ENCODE results near the gene AHI1.

Gene AHI1

DNA sequence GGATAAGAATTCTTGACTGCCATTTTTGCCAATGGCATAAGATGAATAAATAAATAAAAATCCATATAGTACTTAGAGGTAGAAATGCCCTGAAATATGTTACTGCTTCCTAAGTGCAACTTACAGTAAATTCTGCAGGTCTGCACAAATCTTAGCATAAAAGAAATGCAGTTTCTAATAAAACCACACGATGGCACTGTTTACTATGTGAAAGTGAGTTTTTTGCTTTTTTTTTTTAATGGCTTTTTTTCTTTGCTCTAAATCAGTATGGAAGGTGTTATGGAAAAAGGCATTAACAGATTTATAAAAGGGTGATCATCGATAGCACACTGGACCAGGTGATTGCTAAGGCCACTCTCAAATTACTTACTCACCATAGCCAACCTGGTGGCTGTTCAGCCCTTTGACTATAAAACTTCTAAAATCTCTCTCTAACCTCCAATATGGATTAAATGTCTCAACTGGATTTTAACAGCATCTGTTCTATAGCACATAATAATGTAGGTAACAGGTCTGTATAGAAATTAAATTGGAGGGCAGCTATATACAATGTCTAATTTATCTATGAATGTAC is 45.8 kb downstream of the AHI1 start:
- DNase-seq (ENCODE audit: low read depth in 3 of 3), result no peak

DNA sequence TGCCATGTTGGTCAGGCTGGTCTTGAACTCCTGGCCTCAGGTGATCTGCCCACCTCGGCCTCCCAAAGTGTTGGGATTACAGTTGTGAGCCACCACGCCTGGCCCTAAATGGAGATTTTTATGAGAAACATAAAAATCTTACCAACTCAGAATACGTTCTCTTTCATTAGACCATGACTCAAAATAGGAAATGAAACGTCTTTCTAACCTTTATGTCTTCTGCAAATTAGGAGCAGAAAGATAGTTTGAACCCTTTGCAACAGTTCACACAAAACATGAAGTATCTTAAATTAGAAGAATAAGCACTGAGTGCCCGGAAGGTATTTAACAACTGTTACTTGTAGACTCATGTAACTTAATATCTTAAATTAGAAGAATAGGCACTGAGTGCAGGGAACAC is 48.3 kb downstream of the AHI1 start:
- no peak for DNase-seq (ENCODE audit: low read depth in 3 of 3)

DNA sequence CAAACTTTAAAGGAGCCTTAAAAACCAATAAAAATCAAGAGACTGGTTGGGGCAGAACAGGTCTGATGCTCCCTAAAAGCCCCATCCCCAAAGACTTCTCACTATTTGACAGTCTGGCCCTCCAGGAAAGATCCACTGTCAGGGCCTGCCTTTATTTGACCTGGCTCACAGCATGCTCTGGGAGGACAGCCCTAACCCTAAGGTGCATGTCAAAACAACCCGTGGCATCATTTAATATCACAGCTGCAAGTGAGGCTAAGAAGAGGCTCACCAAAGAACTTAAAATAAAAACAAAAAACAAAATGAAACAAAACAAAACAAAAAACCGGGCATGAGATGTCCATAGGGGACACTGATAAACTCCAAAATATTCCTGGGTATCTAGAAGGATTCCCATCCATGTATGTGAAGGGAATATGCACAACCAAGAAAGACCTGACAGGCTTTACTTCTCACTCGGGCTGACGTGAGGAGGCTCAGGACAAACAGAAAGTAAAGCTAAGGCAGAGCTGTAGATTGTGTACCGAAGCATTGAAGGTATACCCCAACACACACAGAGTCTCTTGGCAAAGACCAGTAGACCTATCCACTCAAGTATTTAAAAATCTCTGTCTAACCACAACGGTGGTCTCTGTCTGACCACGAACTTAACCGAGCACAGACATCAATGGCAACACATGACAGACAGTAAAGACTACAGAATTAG is 57.3 kb downstream of the AHI1 start:
- no peak for DNase-seq (ENCODE audit: low read depth in 3 of 3)

DNA sequence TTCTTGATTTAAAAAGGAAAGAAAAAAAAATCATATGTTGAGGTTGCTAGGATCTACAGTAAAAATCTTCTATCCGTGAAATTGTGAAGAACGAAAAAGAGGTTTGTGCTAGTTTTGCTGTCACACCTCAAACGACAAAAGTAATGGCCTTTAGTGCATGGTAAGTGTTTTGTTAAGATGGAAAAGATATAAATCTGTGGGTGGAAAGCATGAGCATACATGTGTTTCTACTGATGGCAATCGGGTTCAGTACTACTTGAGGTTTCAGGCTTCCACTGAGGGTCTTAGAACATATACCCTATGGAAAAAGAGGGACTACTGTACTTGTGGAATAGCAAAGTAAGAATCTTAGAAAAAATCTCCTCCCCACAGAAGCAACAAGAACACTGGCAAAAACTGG is 58.0 kb downstream of the AHI1 start:
- no peak for DNase-seq (ENCODE audit: low read depth in 3 of 3)

DNA sequence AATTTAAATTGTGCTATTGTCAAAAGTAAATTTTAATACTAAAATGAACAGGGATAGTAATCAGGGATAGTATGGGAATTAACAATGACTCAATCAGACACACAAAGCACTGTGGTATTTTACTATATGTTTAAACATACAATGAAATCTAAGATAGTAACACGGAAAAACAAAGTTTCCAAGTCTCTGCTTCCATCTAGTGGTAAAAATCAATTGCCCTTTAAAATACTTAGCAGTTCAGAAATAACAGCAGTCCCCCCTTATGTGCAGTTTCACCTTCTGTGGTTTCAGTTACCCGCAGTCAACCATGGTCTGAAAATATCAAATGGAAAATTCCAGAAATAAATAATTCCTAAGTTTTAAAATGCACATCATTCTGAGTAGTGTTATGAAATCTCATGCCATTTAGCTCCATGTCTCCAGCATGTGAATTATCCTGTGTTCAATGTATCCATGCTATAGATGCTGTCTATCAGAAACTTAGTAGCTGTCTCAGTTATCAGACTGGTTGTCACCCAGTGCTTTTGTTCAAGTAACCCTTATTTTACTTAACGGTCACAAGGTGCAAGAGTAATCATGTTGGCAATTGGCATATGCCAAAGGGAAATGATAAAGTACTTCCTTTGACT is 58.5 kb downstream of the AHI1 start:
- no peak for DNase-seq (ENCODE audit: low read depth in 3 of 3)

DNA sequence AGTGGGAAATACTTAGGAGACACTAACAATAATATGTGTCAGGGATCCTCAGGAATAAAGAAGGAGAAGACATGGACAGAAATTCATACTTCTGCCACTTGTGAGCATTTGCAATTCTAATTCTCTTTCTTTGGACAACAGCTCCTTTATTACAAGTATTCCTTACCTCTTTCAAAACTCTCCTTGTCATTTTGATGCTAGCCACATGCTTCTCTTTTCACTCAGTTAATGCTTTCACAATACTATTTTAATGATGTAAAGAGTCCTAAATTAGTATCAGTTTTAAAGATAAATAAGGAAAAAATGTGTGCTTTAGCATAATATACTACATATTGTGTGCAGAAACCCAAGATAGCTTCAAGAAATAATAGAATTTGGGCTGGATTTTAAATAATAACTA is 62.5 kb downstream of the AHI1 start:
- DNase-seq (ENCODE audit: low read depth in 3 of 3), result no peak

DNA sequence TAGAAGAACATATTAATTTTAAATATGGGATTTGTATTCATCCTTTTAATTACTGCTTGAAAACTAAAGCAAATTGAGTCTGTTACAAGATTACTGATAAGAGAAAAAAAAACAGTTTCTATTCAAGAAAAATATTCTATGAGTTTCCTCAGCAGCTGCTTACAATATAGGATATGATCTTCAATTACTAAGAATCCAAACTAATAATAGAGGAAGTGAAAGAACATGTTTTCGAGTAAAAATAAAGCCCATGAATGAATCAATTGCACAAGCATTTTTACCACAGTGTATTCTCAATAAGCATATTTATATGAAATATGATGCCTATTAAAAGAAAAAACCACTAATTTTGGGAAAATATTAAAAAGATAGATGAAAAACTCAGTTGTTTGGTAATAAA is 63.4 kb downstream of the AHI1 start:
- DNase-seq (ENCODE audit: low read depth in 3 of 3), result no peak

DNA sequence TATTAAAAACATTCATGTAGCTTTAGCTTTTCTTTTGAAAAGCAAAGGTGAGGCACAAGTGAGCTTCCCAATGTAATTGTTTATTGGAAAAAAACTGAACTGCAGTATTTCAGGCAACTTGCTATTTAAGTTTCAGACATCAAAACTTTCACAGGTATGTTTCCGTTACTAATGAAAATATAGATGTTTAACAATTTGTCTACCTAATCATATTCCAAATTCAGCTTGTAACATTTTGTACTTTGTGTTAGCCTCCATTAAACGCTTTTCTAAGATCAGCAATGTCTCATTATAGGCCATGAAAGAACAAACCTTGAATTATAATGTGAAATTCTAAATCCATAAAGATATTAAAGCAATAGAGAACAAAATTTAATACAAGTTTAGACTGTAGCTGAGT is 69.5 kb downstream of the AHI1 start:
- DNase-seq (ENCODE audit: low read depth in 3 of 3), result no peak

DNA sequence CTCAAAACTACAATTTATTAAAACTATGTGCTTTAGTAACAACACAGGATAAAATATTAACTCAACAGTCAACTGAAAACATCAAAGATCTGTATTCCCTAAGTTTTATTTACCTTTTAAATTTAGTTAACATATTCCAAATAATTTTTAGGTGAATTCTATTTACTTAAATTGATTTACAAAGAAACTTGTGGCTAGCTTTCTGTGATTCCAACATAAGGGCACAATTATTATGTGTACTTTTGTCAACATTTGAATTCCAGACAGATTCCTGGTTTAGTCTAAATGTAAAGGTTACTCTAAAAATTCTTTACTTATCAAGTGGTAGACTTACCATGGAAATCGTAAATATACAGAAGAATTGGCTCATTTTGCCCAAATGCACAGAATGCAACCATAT is 70.7 kb downstream of the AHI1 start:
- DNase-seq (ENCODE audit: low read depth in 3 of 3), result no peak

DNA sequence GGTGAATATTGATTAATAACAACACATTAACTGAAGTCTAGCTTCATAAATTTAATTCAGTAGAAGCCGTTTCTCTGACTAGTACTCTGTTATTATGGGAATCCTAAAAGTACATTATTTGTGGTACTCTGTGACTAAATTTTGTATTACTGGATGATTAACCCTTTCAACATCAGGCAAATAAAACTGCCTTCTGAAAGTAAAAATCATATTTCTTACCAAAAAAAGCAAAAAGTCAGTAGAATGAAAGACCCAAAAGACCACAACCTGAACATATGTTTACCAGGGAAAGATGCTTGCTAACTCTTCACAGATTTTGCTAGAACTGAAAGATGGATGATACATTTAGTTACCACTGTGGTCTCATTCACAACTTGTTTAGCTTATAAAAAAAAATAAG is 73.2 kb downstream of the AHI1 start:
- DNase-seq (ENCODE audit: low read depth in 3 of 3), result no peak

DNA sequence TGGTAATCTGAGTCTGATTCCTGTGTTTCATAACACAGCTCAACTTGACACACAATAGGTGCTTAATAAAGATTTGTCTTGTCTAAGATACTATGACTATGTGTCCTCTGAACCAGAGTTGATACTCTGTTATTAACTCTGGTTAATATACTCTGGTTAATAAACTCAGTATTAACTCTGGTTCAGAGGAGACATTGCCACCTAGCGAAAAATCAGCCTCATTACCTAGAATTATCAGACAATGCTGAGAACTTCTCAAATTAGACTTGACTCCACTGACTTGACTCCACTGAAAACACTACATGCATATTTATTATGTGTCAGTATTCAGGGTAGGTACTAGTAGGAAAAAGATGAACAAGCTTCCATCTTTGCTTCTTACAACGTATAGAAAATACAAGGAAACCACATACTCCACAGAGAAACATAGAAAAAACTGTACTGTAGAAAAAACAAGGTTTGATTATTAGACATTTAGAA is 73.9 kb downstream of the AHI1 start:
- no peak for DNase-seq (ENCODE audit: low read depth in 3 of 3)

DNA sequence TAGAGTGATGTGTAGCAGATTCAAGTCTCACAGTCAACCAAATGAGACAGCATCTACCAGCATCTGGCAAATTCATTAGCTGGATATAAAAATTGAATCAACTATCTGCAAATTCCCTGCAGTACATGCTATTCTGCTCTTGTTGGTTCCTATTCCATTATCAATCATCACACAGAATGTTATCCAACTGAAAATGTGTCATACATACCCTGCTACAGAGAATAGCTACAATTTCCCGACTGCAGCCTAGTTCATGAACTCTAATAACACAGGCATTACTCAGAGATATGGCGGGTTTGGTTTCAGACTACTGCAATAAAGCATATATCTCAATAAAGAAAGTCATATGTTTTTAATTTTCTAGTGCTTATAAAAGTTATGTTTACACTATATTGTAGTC is 78.4 kb downstream of the AHI1 start:
- DNase-seq (ENCODE audit: low read depth in 3 of 3), result no peak

DNA sequence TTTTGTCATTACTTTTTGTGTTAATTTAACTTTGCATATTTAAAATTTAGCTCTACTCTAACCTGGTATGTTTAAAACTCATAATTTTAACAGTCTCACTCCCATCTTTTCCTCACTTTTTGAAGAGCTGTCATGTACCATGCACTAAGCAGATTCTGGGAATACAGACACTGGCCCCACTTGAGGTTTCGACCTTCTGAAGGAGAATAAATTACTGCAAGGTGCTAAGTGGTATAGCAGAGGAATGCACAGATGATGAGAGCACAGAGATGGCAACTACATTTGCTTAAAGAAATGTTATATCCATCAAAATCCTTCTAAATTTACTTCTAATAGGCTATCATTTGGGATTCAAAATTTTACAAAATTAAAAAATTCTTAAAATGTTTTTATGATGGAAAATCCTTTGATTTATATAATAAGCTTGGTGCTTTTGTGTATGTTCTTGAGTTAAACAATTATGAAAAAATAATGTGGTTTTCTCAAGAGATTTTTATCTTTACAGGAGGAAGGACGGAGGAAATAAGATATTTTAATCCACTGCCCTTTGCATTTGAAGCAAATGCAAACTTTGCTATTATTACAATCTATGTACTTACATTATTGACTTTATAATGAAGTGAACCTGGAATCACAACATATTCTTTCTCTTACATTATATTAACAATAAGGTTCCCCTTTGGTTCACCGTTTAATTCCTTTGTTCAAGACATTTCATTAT is 79.3 kb downstream of the AHI1 start:
- DNase-seq (ENCODE audit: low read depth in 3 of 3), result no peak

DNA sequence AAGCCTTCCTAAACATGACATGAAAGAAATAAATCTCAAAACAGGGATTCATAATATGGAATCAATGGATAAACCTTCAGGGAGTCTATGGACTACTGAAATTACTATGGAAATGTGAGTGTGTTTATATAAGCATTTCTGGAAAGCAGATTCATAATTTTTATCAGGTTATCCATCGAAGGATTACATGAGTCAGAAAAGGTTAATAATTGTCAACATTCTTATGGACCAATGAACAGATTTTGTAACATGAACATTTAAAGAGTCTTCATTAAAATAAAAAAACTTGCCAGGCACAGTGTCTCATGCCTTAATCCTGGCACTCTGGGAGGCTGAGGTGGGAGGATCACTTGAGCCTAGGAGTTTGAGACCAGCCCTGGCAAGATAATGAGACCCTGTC is 84.8 kb downstream of the AHI1 start:
- DNase-seq (ENCODE audit: low read depth in 3 of 3), result no peak

DNA sequence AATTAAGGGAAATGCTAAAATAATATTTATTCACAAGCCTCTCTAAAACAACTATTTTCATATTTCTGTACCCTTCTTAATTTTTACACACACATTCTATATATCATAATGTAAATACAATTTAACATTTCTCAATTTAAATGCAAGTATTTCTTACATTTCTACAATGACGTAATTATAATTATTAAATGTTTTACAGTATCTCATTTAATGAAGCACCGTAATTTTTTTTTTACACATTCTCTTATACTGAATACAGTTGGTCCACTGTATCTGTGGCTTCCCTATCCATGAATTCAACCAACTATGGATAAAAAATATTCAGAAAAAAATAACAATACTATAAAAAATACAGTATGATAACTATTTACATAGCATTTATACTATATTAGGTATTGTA is 85.7 kb downstream of the AHI1 start:
- DNase-seq (ENCODE audit: low read depth in 3 of 3), result no peak

DNA sequence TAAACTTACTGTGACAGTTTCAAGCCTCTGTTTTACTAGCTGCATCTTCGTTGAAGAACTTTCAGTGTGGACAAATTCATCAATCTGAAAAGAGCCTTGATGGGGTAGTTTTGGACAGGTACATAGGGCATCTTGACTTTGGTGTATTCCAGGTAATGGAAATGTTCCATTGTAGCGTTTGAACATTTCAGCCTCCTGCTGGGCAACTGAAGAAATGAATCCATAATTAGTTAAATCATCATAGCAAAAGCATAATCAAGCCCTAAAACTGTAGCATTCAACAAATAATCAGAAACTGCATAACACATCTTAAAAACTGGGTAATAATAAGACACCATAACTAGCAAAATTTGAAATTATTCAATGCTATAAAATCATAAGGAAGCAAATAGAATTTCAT is 86.2 kb downstream of the AHI1 start:
- DNase-seq (ENCODE audit: low read depth in 3 of 3), result no peak

DNA sequence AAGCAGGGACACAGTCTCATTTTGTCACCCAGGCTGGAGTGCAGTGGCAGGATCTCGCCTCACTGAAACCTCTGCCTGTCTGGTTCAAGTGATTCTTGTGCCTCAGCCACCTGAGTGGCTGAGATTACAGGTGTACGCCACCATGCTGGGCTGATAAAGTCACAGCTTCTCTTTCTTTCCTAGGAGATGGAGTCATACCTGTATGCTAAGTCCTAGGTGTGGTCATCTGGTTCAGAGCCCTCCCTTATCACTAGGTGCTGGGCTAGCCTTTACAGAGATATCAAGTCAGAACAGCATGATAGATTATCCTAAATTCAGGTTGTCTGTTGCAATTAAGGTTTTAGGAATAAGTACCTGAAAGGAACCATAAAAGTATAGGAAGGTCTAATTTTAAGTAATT is 86.7 kb downstream of the AHI1 start:
- DNase-seq (ENCODE audit: low read depth in 3 of 3), result no peak

DNA sequence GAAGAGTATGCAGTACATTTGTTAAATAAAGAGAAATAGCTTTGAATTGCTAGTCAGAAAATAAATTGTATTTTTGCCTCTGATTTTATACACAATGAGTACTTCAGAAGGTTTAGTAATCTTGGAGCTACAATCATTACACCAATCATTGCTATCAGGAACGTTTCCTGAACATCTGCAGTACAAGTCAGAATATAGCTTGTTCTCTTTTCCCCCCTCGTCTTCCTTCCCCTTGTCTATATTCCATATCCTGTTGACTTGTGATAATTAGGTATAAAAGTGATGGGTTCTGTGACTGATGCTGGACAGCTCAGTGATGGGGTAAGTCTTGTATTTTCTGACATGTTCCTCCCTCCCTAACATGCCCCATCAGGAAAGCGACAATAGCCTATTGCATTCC is 94.0 kb downstream of the AHI1 start:
- no peak for DNase-seq (ENCODE audit: low read depth in 3 of 3)

DNA sequence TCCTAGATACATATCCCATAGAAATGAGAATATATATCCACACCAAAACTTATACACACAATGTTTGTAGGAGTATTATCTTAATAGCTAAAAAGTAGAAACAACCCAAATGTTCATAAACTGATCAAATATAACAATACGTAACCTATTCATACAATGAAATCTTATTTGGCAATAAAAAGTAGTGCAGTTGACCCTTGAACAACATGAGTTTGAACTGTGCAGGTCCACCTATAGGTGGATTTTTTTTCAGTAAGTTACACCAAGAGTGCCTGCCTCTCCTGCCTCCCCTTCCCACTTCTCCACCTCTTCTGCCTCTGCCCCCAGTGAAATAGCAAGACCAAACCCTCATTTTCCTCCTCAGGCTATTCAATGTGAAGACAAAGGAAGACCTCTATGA is 95.2 kb downstream of the AHI1 start:
- no peak for DNase-seq (ENCODE audit: low read depth in 3 of 3)

DNA sequence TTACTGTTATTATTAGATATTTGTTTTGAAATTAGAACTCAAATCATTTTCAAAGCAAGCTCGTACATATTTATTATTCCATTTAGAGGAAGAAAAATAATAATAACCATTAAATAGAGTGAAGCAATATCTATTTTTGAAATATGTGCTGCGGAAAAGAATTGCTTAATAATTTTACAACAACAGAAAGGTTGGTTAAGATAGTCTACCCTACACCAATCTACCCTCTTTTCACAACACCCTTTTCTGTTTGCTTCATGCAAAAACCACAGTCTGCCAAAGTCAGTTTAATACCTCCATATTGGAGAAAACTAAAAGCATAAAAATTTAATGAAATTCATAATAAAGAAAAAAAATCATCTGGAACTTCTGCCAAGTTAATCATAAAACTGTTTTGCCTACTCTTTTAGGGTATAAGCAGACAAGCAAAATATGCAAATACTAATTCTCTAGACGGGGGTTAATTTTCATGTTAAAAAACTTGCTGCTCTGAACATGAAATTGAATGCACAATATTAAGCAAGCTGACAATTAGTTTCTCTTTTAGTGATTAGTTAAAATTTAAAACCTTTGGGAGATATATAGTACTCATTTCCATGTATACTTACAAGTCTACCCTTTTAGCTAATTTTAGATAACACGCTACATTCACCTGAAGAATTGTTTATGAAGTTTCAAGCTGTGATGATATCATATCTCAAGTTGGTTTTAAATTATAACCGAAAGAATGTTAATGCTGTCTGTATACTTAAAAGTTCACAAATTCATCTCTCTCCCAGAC is 100.2 kb downstream of the AHI1 start:
- DNase-seq (ENCODE audit: low read depth in 3 of 3), result no peak

DNA sequence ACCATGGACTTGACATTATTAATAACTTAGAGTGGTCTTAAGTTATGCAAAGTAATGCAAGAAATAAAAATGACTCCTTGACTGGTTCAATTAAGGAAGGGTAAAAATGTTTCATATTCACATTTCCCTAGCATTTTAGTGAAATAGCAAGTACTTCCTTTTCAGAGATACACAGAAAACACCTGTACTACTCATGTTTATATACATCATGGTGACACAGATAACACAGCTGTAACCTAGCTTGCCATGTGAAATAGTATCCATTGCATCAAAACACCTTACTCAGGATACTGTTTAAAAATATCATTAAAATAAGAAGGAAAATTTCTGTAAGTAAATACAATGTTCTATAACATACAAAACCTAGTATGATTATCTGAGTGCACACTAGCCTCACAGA is 102.4 kb downstream of the AHI1 start:
- DNase-seq (ENCODE audit: low read depth in 3 of 3), result no peak

DNA sequence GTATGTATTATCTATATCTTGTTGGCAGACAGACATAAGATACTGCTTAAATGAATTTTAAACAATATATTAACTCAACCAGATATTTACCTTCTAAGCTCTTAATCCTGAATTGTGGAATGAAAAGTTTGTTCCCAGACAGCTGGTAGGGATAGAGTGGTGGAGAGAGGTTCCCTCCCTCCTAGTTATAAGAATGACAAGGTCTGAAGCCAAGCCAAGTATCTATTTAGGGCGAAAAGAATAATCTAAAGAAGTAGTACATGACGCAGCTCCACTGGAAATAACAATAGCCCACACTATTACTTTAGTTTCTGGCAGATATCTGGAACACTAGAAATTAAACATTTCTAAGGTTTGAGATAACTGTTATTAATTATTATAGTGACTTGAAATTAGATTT is 104.3 kb downstream of the AHI1 start:
- no peak for DNase-seq (ENCODE audit: low read depth in 3 of 3)
